Small intestine (tissue), 7 donors: ENCODE data around the gene TRAPPC10. TPM values are rescaled to one million over a fixed set of nuclear protein-coding genes. Genes with fewer than 3 reads are reported as not detected.

ENCODE experiments used
- DNase-seq, 2 donors: peaks; one replicate each; pipeline versions ENCODE4 v3.0.0 to v3.0.0-alpha.2; 2013
- FAIRE-seq: peaks from 2 replicates; lab custom pipeline; 2012; peaks lifted over from hg19 to GRCh38; lab: Jason Lieb, UNC
- H3K27ac ChIP-seq, 3 donors: one replicate each; pipeline ENCODE4 v1.5.1; 2013; ENCODE audit warnings: low read length in 2 of 3, mild to moderate bottlenecking in 2 of 3, control low read depth in 1 of 3, inconsistent platforms in 1 of 3, low read depth in 1 of 3, moderate library complexity in 1 of 3
- H3K27me3 ChIP-seq, 3 donors: one replicate each; pipeline ENCODE4 v1.6.1; 2013; ENCODE audit warnings: low read length in 3 of 3, inconsistent platforms in 1 of 3; ENCODE audit not compliant: control insufficient read depth in 3 of 3, insufficient read depth in 3 of 3
- H3K36me3 ChIP-seq, 3 donors: one replicate each; pipeline ENCODE4 v1.6.1; 2013; ENCODE audit warnings: low read length in 3 of 3, inconsistent platforms in 1 of 3, low read depth in 1 of 3, mild to moderate bottlenecking in 1 of 3, moderate library complexity in 1 of 3; ENCODE audit not compliant: control insufficient read depth in 3 of 3, insufficient read depth in 2 of 3
- H3K4me1 ChIP-seq, 3 donors: one replicate each; pipeline ENCODE4 v1.6.1; 2013; ENCODE audit warnings: low read length in 2 of 3, inconsistent platforms in 1 of 3, low read depth in 1 of 3, mild to moderate bottlenecking in 1 of 3, moderate library complexity in 1 of 3; ENCODE audit not compliant: control insufficient read depth in 3 of 3, insufficient read depth in 2 of 3
- H3K4me3 ChIP-seq, 3 donors: one replicate each; pipeline ENCODE4 v1.5.1; 2013; ENCODE audit warnings: low read length in 3 of 3, control low read depth in 1 of 3, inconsistent platforms in 1 of 3, low read depth in 1 of 3, mild to moderate bottlenecking in 1 of 3, moderate library complexity in 1 of 3
- H3K9me3 ChIP-seq, 2 donors: one replicate each; pipeline ENCODE4 v1.6.1; 2013; ENCODE audit warnings: low read depth in 1 of 2, low read length in 1 of 2; ENCODE audit not compliant: control insufficient read depth in 2 of 2, insufficient read depth in 1 of 2
- WGBS, 3 donors: extraction: QIAGEN DNeasy Blood & Tissue Kit; methylation state at CpG; one replicate each; pipeline ENCODE4 v1.1.7; 2013; 5-methylcytosine and 5-hydroxymethylcytosine counted together
- polyA plus RNA-seq, 4 donors: library from polyadenylated mRNA; stranded (reverse) in 3 of 4; unstranded in 1 of 4; fragments of 200-250 nt in 3 of 4; fragments of 120-200 nt in 1 of 4; gene quantifications; one replicate each; pipeline versions ENCODE4 v1.2.1 to v1.2.3, GENCODE V29; 2013
- donor health status: healthy with polysubstance abuse.
- donor health status: control.
- donor health status: control.
- donor health status: Bipolar disorder and iron deficiency.
- donor health status: healthy.

The TRAPPC10 gene
- polyA plus RNA-seq, 4 donors: 8.4 to 35.4 (median 11.3) TPM

- H3K27ac ChIP-seq: no peak overlapping the region
- H3K27me3 ChIP-seq: no peaks in the 10 kb centered on the region
- WGBS, 3 donors: 81 to 85% (median 82%) methylated on average over 5 of the region's 5 CpGs
- peaks cover 0 to 3% (median 0%) of the 10 kb centered on the region in 3 donors for H3K4me1 ChIP-seq
- H3K36me3 ChIP-seq: peaks cover 5 to 58% (median 6%) of the 10 kb centered on the region in 3 donors
- FAIRE-seq (no peak), DNase-seq (no peak)
- H3K4me3 ChIP-seq: no peak overlapping the region
- no peaks in the 10 kb centered on the region for H3K9me3 ChIP-seq
Measured at GRCh38 chr21:44049182-44049581, 37.1 kb downstream of the TRAPPC10 start.

- H3K4me1 ChIP-seq: peaks cover 0 to 3% (median 0%) of the 10 kb centered on the region in 3 donors
- no peak overlapping the region for H3K4me3 ChIP-seq
- peaks cover 5 to 58% (median 6%) of the 10 kb centered on the region in 3 donors for H3K36me3 ChIP-seq
- H3K9me3 ChIP-seq: no peaks in the 10 kb centered on the region
- DNase-seq (no peak), FAIRE-seq (no peak)
- no peaks in the 10 kb centered on the region for H3K27me3 ChIP-seq
- WGBS, 3 donors: 92 to 98% (median 97%) methylated on average over 3 of the region's 3 CpGs
- no peak overlapping the region for H3K27ac ChIP-seq
Measured at GRCh38 chr21:44049606-44050005, 37.5 kb downstream of the TRAPPC10 start.

- no peak for DNase-seq
- Histone ChIP-seq H3K27ac (no peak overlapping the region), H3K4me3 (no peak overlapping the region), H3K9me3 (no peaks in the 10 kb centered on the region), H3K4me1 (peaks cover 0 to 3% (median 0%) of the 10 kb centered on the region in 3 donors), H3K27me3 (no peaks in the 10 kb centered on the region), H3K36me3 (peaks cover 6 to 60% (median 8%) of the 10 kb centered on the region in 3 donors)
- WGBS, 3 donors: 84 to 86% (median 86%) methylated on average over 5 of the region's 5 CpGs
- FAIRE-seq: no peak
Measured at GRCh38 chr21:44050276-44050675, 38.2 kb downstream of the TRAPPC10 start.

- 78 to 95% (median 79%) methylated on average over 11 of the region's 11 CpGs for WGBS, 3 donors
- peak in 1 of 2 donors; percentile 22 for DNase-seq
- Histone ChIP-seq H3K27ac (peak overlapping the region in 2 of 3 donors; percentile 44 to 63), H3K4me1 (peaks cover 0 to 3% (median 0%) of the 10 kb centered on the region in 3 donors), H3K9me3 (no peaks in the 10 kb centered on the region), H3K27me3 (no peaks in the 10 kb centered on the region), H3K36me3 (peaks cover 5 to 66% (median 6%) of the 10 kb centered on the region in 3 donors), H3K4me3 (no peak overlapping the region)
- no peak for FAIRE-seq
Measured at GRCh38 chr21:44051462-44051941, 39.4 kb downstream of the TRAPPC10 start.

- Histone ChIP-seq H3K4me3 (no peak overlapping the region), H3K9me3 (no peaks in the 10 kb centered on the region), H3K27me3 (no peaks in the 10 kb centered on the region), H3K36me3 (peaks cover 6 to 65% (median 8%) of the 10 kb centered on the region in 3 donors), H3K4me1 (peaks cover 0 to 3% (median 0%) of the 10 kb centered on the region in 3 donors), H3K27ac (peak overlapping the region in 2 of 3 donors; percentile 44 to 63)
- 79 to 84% (median 81%) methylated on average over 14 of the region's 14 CpGs for WGBS, 3 donors
- DNase-seq (no peak), FAIRE-seq (no peak)
Measured at GRCh38 chr21:44052071-44052829, 40.1 kb downstream of the TRAPPC10 start.

- no peak for FAIRE-seq
Measured at GRCh38 chr21:44052830-44053226, 40.7 kb downstream of the TRAPPC10 start.

GRCh38 chr21:44053567-44053966, 41.5 kb downstream of the TRAPPC10 start:
- Histone ChIP-seq H3K27ac (no peak overlapping the region), H3K36me3 (peaks cover 6 to 70% (median 11%) of the 10 kb centered on the region in 3 donors), H3K9me3 (no peaks in the 10 kb centered on the region), H3K4me1 (peaks cover 0 to 3% (median 0%) of the 10 kb centered on the region in 3 donors), H3K4me3 (no peak overlapping the region), H3K27me3 (no peaks in the 10 kb centered on the region)
- 95 to 96% (median 96%) methylated on average over 9 of the region's 9 CpGs for WGBS, 3 donors
- FAIRE-seq (no peak), DNase-seq (no peak)

More at GRCh38 chr21:44052830-44053226, 40.7 kb downstream of the TRAPPC10 start:
- Histone ChIP-seq H3K9me3 (no peaks in the 10 kb centered on the region), H3K4me1 (peaks cover 0 to 3% (median 0%) of the 10 kb centered on the region in 3 donors), H3K36me3 (peaks cover 6 to 68% (median 9%) of the 10 kb centered on the region in 3 donors), H3K27ac (peak overlapping the region in 1 of 3 donors; percentile 15), H3K27me3 (no peaks in the 10 kb centered on the region), H3K4me3 (no peak overlapping the region)
- 92 to 94% (median 93%) methylated on average over 6 of the region's 6 CpGs for WGBS, 3 donors
- no peak for DNase-seq

GRCh38 chr21:44054710-44055109, 42.6 kb downstream of the TRAPPC10 start:
- no peaks in the 10 kb centered on the region for H3K27me3 ChIP-seq
- H3K4me3 ChIP-seq: no peak overlapping the region
- H3K36me3 ChIP-seq: peaks cover 10 to 65% (median 14%) of the 10 kb centered on the region in 3 donors
- FAIRE-seq (no peak), DNase-seq (no peak)
- H3K4me1 ChIP-seq: peaks cover 0 to 3% (median 0%) of the 10 kb centered on the region in 3 donors
- peak overlapping the region in 2 of 3 donors; percentile 49 to 50 for H3K27ac ChIP-seq
- 72 to 86% (median 83%) methylated on average over 5 of the region's 5 CpGs for WGBS, 3 donors
- no peaks in the 10 kb centered on the region for H3K9me3 ChIP-seq
